HepG2 (cell line): ENCODE results near the gene DACT2. TPM values are rescaled to one million over a fixed set of nuclear protein-coding genes. Genes with fewer than 3 reads are reported as not detected.

Experiments used
- AKAP8 ChIP-seq: sonication (generic); formaldehyde crosslinking; IDR thresholded peaks from 2 replicates; pipeline ENCODE4 v1.5.1; 2020; ENCODE audit warnings: mild to moderate bottlenecking, missing genetic modification reagents
- HES4 ChIP-seq: sonication (generic); formaldehyde crosslinking; IDR thresholded peaks from 2 replicates; pipeline ENCODE4 v1.9.0; 2021; ENCODE audit warnings: mild to moderate bottlenecking, missing genetic modification reagents, borderline replicate concordance
- MAFG ChIP-seq: sonication (generic); formaldehyde crosslinking; IDR thresholded peaks from 2 replicates; pipeline ENCODE4 v1.5.1; 2020; ENCODE audit warnings: mild to moderate bottlenecking, missing genetic modification reagents
- RBFOX2 ChIP-seq: fragments of 200-400 bp; formaldehyde crosslinking; IDR thresholded peaks from 2 replicates; pipeline ENCODE4 v1.6.1; 2017; ENCODE audit warnings: low read depth, mild to moderate bottlenecking, low read length
- RELA ChIP-seq: sonication (generic); formaldehyde crosslinking; IDR thresholded peaks from 2 replicates; pipeline ENCODE4 v1.4.0; 2020; ENCODE audit warnings: missing genetic modification reagents
- RFXANK ChIP-seq: IDR thresholded peaks from 2 replicates; pipeline ENCODE4 v1.6.1; 2016
- SKI ChIP-seq: fragments of 450-650 bp; IDR thresholded peaks from one replicate; pipeline ENCODE4 v1.6.1; 2018; ENCODE audit warnings: mild to moderate bottlenecking; ENCODE audit not compliant: partially characterized antibody
- SOX5 ChIP-seq: IDR thresholded peaks from 2 replicates; pipeline ENCODE4 v1.6.1; 2016; ENCODE audit warnings: borderline replicate concordance
- TEAD3 ChIP-seq: optimal IDR thresholded peaks from 2 replicates; pipeline ENCODE3; 2016; ENCODE audit warnings: borderline replicate concordance
- ZNF496 ChIP-seq: sonication (generic); formaldehyde crosslinking; IDR thresholded peaks from 2 replicates; pipeline ENCODE4 v1.8.1; 2023; ENCODE audit warnings: mild to moderate bottlenecking, moderate library complexity, missing genetic modification reagents; ENCODE audit not compliant: insufficient replicate concordance
- ZNF644 ChIP-seq: IDR thresholded peaks from 2 replicates; pipeline ENCODE4 v1.6.1; 2016; ENCODE audit warnings: low read depth
- ZSCAN31 ChIP-seq: sonication (generic); formaldehyde crosslinking; IDR thresholded peaks from 2 replicates; pipeline ENCODE4 v1.5.0; 2020; ENCODE audit warnings: low read depth, mild to moderate bottlenecking, missing genetic modification reagents
- polyA plus RNA-seq, 8 experiments: library from polyadenylated mRNA; depleted of rRNA in 3 of 8; stranded (reverse) in 7 of 8; unstranded in 1 of 8; fragments of >200 nt; fragmentation: Illumina TruSeq in 4 of 8; extraction: Trizol in 4 of 8; gene quantifications; 2 replicates each; pipeline versions ENCODE4 v1.2.1 to v1.2.3, GENCODE V29; 2011 to 2016; ENCODE audit warnings: low read depth in 4 of 8, missing spikeins in 1 of 8, mixed read lengths in 1 of 8; ENCODE audit not compliant: insufficient read depth in 1 of 8
- total RNA-seq, 5 experiments: library from RNA; depleted of rRNA; stranded (reverse); fragments of >200 nt; fragmentation: Illumina TruSeq; extraction: Trizol; gene quantifications; 2 replicates each; pipeline ENCODE4 v1.2.3, GENCODE V29; 2016; ENCODE audit warnings: low read depth in 1 of 5
- TF ChIP-seq, protein P1 (sequence below): sonication (generic); formaldehyde crosslinking; IDR thresholded peaks from 2 replicates; pipeline ENCODE4 v1.4.0; 2020; ENCODE audit warnings: missing genetic modification reagents
- TF ChIP-seq, protein P2 (sequence below): sonication (generic); formaldehyde crosslinking; IDR thresholded peaks from 2 replicates; pipeline ENCODE4 v1.4.0; 2020; ENCODE audit warnings: missing genetic modification reagents, mild to moderate bottlenecking, borderline replicate concordance
- TF ChIP-seq, protein P3 (sequence below): sonication (generic); formaldehyde crosslinking; IDR thresholded peaks from 2 replicates; pipeline ENCODE4 v1.8.0; 2022; ENCODE audit warnings: missing genetic modification reagents, mild to moderate bottlenecking, borderline replicate concordance
- TF ChIP-seq, protein P4 (sequence below): sonication (generic); formaldehyde crosslinking; IDR thresholded peaks from 2 replicates; pipeline ENCODE4 v1.8.1; 2022; ENCODE audit warnings: low read depth, mild to moderate bottlenecking, missing genetic modification reagents
- TF ChIP-seq, protein P5 (sequence below): sonication (generic); formaldehyde crosslinking; IDR thresholded peaks from 2 replicates; pipeline ENCODE4 v1.9.0; 2021; ENCODE audit warnings: missing genetic modification reagents, borderline replicate concordance

The DACT2 gene
- total and polyA plus RNA-seq, 2 of the 13 experiments (the other 11 are each of a cell fraction or from before 2014, with no cell fraction given) = 0.15 TPM; not detected in 1

DNA sequence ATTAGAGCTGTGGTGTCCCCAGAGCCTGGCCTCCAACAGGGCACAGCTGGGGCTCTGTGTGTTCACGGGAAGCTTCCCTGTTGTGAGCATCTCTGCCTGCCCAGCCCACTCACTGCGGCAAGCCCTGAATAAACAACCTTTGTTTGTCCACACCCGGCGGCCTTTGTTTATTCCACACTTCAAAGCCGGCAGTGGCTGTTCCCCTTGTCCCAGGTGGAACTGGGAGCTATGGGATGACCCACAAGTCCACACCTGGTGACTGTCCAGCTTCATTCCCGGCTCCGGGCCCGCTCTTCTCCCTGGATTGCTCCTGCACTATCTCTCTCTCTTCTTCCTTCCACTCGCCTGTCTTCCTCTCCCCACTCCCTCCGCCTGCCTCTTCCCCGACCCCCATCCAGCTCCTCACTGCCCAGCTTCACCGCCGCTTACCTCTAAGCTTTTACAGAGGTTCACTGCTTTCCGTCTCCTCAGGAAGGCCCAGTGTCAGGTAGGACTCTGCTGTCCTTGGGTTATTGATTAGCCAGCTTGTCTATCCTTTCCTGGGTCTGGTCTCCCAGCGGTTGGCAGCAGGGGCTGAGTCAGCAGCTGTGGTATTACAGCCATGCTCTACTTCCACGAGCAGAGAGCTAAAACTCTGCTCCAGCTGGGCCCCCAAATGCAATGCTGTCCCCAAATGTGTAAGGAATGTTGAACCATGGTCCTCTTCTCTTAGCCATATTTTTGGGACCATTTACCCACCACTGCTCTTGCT lies 17.8 kb downstream of the DACT2 start (continued):
- TF ChIP-seq, protein P1, sequence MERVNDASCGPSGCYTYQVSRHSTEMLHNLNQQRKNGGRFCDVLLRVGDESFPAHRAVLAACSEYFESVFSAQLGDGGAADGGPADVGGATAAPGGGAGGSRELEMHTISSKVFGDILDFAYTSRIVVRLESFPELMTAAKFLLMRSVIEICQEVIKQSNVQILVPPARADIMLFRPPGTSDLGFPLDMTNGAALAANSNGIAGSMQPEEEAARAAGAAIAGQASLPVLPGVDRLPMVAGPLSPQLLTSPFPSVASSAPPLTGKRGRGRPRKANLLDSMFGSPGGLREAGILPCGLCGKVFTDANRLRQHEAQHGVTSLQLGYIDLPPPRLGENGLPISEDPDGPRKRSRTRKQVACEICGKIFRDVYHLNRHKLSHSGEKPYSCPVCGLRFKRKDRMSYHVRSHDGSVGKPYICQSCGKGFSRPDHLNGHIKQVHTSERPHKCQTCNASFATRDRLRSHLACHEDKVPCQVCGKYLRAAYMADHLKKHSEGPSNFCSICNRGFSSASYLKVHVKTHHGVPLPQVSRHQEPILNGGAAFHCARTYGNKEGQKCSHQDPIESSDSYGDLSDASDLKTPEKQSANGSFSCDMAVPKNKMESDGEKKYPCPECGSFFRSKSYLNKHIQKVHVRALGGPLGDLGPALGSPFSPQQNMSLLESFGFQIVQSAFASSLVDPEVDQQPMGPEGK (CRISPR knock-in tag) = peak; percentile 52; the same call in 1 of the 2 replicates
- TF ChIP-seq, protein P2, sequence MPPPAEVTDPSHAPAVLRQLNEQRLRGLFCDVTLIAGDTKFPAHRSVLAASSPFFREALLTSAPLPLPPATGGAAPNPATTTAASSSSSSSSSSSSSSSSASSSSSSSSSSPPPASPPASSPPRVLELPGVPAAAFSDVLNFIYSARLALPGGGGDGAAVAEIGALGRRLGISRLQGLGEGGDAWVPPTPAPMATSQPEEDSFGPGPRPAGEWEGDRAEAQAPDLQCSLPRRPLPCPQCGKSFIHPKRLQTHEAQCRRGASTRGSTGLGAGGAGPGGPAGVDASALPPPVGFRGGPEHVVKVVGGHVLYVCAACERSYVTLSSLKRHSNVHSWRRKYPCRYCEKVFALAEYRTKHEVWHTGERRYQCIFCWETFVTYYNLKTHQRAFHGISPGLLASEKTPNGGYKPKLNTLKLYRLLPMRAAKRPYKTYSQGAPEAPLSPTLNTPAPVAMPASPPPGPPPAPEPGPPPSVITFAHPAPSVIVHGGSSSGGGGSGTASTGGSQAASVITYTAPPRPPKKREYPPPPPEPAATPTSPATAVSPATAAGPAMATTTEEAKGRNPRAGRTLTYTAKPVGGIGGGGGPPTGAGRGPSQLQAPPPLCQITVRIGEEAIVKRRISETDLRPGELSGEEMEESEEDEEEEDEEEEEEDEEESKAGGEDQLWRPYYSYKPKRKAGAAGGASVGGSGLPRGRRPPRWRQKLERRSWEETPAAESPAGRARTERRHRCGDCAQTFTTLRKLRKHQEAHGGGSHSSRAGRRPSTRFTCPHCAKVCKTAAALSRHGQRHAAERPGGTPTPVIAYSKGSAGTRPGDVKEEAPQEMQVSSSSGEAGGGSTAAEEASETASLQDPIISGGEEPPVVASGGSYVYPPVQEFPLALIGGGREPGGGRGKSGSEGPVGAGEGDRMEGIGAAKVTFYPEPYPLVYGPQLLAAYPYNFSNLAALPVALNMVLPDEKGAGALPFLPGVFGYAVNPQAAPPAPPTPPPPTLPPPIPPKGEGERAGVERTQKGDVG (CRISPR knock-in tag) = no peak
- TF ChIP-seq, protein P3, sequence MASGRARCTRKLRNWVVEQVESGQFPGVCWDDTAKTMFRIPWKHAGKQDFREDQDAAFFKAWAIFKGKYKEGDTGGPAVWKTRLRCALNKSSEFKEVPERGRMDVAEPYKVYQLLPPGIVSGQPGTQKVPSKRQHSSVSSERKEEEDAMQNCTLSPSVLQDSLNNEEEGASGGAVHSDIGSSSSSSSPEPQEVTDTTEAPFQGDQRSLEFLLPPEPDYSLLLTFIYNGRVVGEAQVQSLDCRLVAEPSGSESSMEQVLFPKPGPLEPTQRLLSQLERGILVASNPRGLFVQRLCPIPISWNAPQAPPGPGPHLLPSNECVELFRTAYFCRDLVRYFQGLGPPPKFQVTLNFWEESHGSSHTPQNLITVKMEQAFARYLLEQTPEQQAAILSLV (CRISPR knock-in tag) = no peak
- no peak; the same call in 1 of the 2 replicates for TF ChIP-seq HES4
- TF ChIP-seq ZSCAN31 (CRISPR knock-in tag) = peak; percentile 63; the same call in 1 of the 2 replicates
- no peak for TF ChIP-seq RBFOX2
- TF ChIP-seq SOX5 (CRISPR knock-in tag) = peak; percentile 95
- peak; percentile 80 for TF ChIP-seq SKI
- no peak for TF ChIP-seq RELA (CRISPR knock-in tag)
- peak; percentile 90 for TF ChIP-seq MAFG (CRISPR knock-in tag)
- no peak for TF ChIP-seq ZNF644
- TF ChIP-seq ZNF496 (CRISPR knock-in tag) = no peak
- TF ChIP-seq RFXANK = no peak
- TF ChIP-seq, protein P4, sequence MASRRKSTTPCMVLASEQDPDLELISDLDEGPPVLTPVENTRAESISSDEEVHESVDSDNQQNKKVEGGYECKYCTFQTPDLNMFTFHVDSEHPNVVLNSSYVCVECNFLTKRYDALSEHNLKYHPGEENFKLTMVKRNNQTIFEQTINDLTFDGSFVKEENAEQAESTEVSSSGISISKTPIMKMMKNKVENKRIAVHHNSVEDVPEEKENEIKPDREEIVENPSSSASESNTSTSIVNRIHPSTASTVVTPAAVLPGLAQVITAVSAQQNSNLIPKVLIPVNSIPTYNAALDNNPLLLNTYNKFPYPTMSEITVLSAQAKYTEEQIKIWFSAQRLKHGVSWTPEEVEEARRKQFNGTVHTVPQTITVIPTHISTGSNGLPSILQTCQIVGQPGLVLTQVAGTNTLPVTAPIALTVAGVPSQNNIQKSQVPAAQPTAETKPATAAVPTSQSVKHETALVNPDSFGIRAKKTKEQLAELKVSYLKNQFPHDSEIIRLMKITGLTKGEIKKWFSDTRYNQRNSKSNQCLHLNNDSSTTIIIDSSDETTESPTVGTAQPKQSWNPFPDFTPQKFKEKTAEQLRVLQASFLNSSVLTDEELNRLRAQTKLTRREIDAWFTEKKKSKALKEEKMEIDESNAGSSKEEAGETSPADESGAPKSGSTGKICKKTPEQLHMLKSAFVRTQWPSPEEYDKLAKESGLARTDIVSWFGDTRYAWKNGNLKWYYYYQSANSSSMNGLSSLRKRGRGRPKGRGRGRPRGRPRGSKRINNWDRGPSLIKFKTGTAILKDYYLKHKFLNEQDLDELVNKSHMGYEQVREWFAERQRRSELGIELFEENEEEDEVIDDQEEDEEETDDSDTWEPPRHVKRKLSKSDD = no peak
- no peak for TF ChIP-seq TEAD3 (CRISPR knock-in tag)
- no peak for TF ChIP-seq AKAP8 (CRISPR knock-in tag)
- TF ChIP-seq, protein P5, sequence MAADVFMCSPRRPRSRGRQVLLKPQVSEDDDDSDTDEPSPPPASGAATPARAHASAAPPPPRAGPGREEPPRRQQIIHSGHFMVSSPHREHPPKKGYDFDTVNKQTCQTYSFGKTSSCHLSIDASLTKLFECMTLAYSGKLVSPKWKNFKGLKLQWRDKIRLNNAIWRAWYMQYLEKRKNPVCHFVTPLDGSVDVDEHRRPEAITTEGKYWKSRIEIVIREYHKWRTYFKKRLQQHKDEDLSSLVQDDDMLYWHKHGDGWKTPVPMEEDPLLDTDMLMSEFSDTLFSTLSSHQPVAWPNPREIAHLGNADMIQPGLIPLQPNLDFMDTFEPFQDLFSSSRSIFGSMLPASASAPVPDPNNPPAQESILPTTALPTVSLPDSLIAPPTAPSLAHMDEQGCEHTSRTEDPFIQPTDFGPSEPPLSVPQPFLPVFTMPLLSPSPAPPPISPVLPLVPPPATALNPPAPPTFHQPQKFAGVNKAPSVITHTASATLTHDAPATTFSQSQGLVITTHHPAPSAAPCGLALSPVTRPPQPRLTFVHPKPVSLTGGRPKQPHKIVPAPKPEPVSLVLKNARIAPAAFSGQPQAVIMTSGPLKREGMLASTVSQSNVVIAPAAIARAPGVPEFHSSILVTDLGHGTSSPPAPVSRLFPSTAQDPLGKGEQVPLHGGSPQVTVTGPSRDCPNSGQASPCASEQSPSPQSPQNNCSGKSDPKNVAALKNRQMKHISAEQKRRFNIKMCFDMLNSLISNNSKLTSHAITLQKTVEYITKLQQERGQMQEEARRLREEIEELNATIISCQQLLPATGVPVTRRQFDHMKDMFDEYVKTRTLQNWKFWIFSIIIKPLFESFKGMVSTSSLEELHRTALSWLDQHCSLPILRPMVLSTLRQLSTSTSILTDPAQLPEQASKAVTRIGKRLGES (CRISPR knock-in tag) = no peak
